K562 (cell line): ENCODE measurements around the gene PITX1. TPM values are rescaled to one million over a fixed set of nuclear protein-coding genes. Genes with fewer than 3 reads are reported as not detected.

Experiments used
- ATAC-seq: fragments of 200-7000 bp; cut with Tn5 transposase; 3 replicates; pipeline ENCODE4 v1.9.1; 2020; ENCODE audit warnings: moderate library complexity
- BruUV-seq: library from RNA; stranded (reverse); fragments of 400-500 nt; replicated peaks from 2 replicates; lab custom pipeline; 2021; lab: Mats Ljungman, UMichigan
- CTCF ChIA-PET: fragments of 300-600 bp; formaldehyde crosslinking; extraction: SDS; loops from one replicate; lab custom pipeline; 2021; ENCODE audit warnings: low intra/inter-chr PET ratio; lab: Yijun Ruan, JAX
- POLR2A ChIA-PET: fragments of 300-600, 350-650 bp; sonication (Branson Sonifier 250); formaldehyde crosslinking; extraction: SDS; loops from one replicate; lab custom pipeline; 2021; ENCODE audit warnings: antibody characterized with exemption, inconsistent platforms; lab: Yijun Ruan, JAX
- DNase-seq, 4 experiments: peaks; one replicate each; pipeline versions ENCODE4 v3.0.0 to v3.0.0-alpha.2; 2011 to 2018; ENCODE audit warnings: low spot score in 3 of 4, mixed read lengths in 3 of 4; ENCODE audit errors: extremely low read depth in 1 of 4
- FAIRE-seq: peaks from 2 replicates; lab custom pipeline; 2011; peaks lifted over from hg19 to GRCh38; lab: Jason Lieb, UNC
- H2AFZ ChIP-seq: 2 replicates; pipeline ENCODE4 v1.6.0; 2011; ENCODE audit warnings: low read depth, low read length, control low read depth, inconsistent platforms
- H3K27ac ChIP-seq: fragments of 200-600 bp; 3 replicates; pipeline ENCODE4 v1.8.0; 2011; ENCODE audit warnings: low read depth, mild to moderate bottlenecking, control low read depth, inconsistent platforms, low read length, moderate library complexity, mixed read lengths; ENCODE audit errors: extremely low read depth
- H3K27me3 ChIP-seq, 2 experiments: fragments of 300-600 bp in 1 of 2; 2 replicates in 1 of 2; 3 replicates in 1 of 2; pipeline versions ENCODE4 v1.6.0 to v1.8.0; 2011; ENCODE audit warnings: inconsistent platforms in 2 of 2, low read length in 2 of 2, mild to moderate bottlenecking in 1 of 2, mixed read lengths in 1 of 2, moderate library complexity in 1 of 2; ENCODE audit not compliant: control insufficient read depth in 2 of 2, insufficient read depth in 2 of 2
- H3K36me3 ChIP-seq: fragments of 300-600 bp; 3 replicates; pipeline ENCODE4 v1.8.0; 2011; ENCODE audit warnings: mild to moderate bottlenecking, low read length, inconsistent platforms; ENCODE audit not compliant: control insufficient read depth, insufficient read depth
- H3K4me1 ChIP-seq, 2 experiments: fragments of 200-600 bp in 1 of 2; replicated peaks in 1 of 2; 2 replicates in 1 of 2; 3 replicates in 1 of 2; pipeline versions ENCODE4 v1.5.1 to v1.8.0; 2011; ENCODE audit warnings: inconsistent platforms in 2 of 2, low read length in 2 of 2, mild to moderate bottlenecking in 1 of 2, mixed read lengths in 1 of 2, moderate library complexity in 1 of 2; ENCODE audit not compliant: control insufficient read depth in 2 of 2, insufficient read depth in 2 of 2
- H3K4me2 ChIP-seq: 2 replicates; pipeline ENCODE4 v1.6.1; 2011; ENCODE audit warnings: low read length, control low read depth, inconsistent platforms, mixed read lengths; ENCODE audit not compliant: insufficient read depth
- H3K4me3 ChIP-seq: fragments of 200-600 bp; sonication (generic), shearing (Covaris generic); 2 replicates; pipeline ENCODE4 v1.5.1; 2016; ENCODE audit warnings: control low read depth, inconsistent platforms
- H3K79me2 ChIP-seq: fragments of 200-600 bp; 3 replicates; pipeline ENCODE4 v1.8.0; 2011; ENCODE audit warnings: low read length, inconsistent platforms; ENCODE audit not compliant: control insufficient read depth, insufficient read depth
- H3K9ac ChIP-seq, 2 experiments: 2 replicates each; pipeline versions ENCODE4 v1.6.0 to v1.6.1; 2011; ENCODE audit warnings: low read depth in 2 of 2, low read length in 2 of 2, control low read depth in 1 of 2, inconsistent platforms in 1 of 2, mild to moderate bottlenecking in 1 of 2, mixed read lengths in 1 of 2; ENCODE audit not compliant: insufficient read depth in 1 of 2
- H3K9me1 ChIP-seq: one replicate; pipeline ENCODE4 v1.6.0; 2011; ENCODE audit warnings: inconsistent platforms, mild to moderate bottlenecking, low read length, moderate library complexity; ENCODE audit not compliant: control insufficient read depth, insufficient read depth
- H3K9me3 ChIP-seq: replicated peaks from 2 replicates; pipeline ENCODE4 v1.5.1; 2011; ENCODE audit warnings: low read depth, low read length, inconsistent platforms; ENCODE audit not compliant: control insufficient read depth, insufficient read depth
- H4K20me1 ChIP-seq: replicated peaks from 2 replicates; pipeline ENCODE4 v1.6.1; 2011; ENCODE audit warnings: low read length, inconsistent platforms, mixed read lengths; ENCODE audit not compliant: control insufficient read depth, insufficient read depth
- NELFE ChIP-seq: IDR thresholded peaks from 2 replicates; pipeline ENCODE4 v1.6.1; 2011; ENCODE audit warnings: mild to moderate bottlenecking; ENCODE audit not compliant: insufficient read depth, insufficient read length
- SLC30A9 ChIP-seq: fragments of 250-450 bp; sonication (Bioruptor Pico); IDR thresholded peaks from 2 replicates; pipeline ENCODE4 v1.8.0; 2022; ENCODE audit warnings: mild to moderate bottlenecking, moderate library complexity
- TFAM ChIP-seq: fragments of 250-450 bp; sonication (Bioruptor Pico); conservative IDR thresholded peaks from 2 replicates; pipeline ENCODE4 v1.5.0; 2021; ENCODE audit warnings: mild to moderate bottlenecking, moderate library complexity
- WGBS: fragments of 100-300 bp; shearing (Covaris generic); methylation state at CpG from one replicate; pipeline ENCODE4 v1.1.6; 2016; ENCODE audit warnings: low coverage, mixed read lengths; ENCODE audit not compliant: insufficient coverage; ENCODE audit errors: missing lambda C conversion rate; 5-methylcytosine and 5-hydroxymethylcytosine counted together
- in situ Hi-C: fragments of 300-500 bp; cut with MboI; formaldehyde crosslinking; loops from 4 replicates; pipeline ENCODE4 v1.15.0; 2018; ENCODE audit warnings: inconsistent platforms, mixed read lengths
- intact Hi-C: fragments of 100-400 bp; cut with micrococcal nuclease; formaldehyde crosslinking; loops from 2 replicates; pipeline ENCODE4 v1.14.2; 2022
- polyA plus RNA-seq, 8 experiments: library from polyadenylated mRNA; depleted of rRNA in 4 of 8; stranded (reverse) in 5 of 8; unstranded in 3 of 8; fragments of >200 nt; fragmentation: Nextera tagmentation in 2 of 8; fragmentation: Illumina TruSeq in 1 of 8; extraction: Ambion mirVana in 2 of 8; extraction: Trizol in 1 of 8; gene quantifications; 2 replicates each; pipeline versions ENCODE4 v1.2.1 to v1.2.3, GENCODE V29; 2011 to 2014; ENCODE audit warnings: inconsistent platforms in 1 of 8, missing spikeins in 1 of 8
- total RNA-seq, 7 experiments: library from RNA; depleted of rRNA in 6 of 7; stranded (reverse); fragments of >200 nt in 6 of 7; fragmentation: Illumina TruSeq in 2 of 7; extraction: Trizol in 2 of 7; gene quantifications; 2 replicates each; pipeline versions ENCODE4 v1.2.1 to v1.2.3, GENCODE V29; 2011 to 2021; ENCODE audit warnings: low replicate concordance in 1 of 7
- TF ChIP-seq, protein P1 (sequence below): fragments of 250-450 bp; sonication (Bioruptor Pico); IDR thresholded peaks from 2 replicates; pipeline ENCODE4 v1.8.0; 2021; ENCODE audit warnings: moderate library complexity, mild to moderate bottlenecking, inconsistent platforms
- TF ChIP-seq, protein P2 (sequence below): fragments of 450-650 bp; IDR thresholded peaks from 2 replicates; pipeline ENCODE4 v1.6.1; 2016; ENCODE audit warnings: mild to moderate bottlenecking

PITX1 gene
- total and polyA plus RNA-seq, 9 of the 15 experiments (the other 6 are each of a cell fraction or from before 2014, with no cell fraction given): 0.13 to 88.2 (median 24.9) TPM

DNA sequence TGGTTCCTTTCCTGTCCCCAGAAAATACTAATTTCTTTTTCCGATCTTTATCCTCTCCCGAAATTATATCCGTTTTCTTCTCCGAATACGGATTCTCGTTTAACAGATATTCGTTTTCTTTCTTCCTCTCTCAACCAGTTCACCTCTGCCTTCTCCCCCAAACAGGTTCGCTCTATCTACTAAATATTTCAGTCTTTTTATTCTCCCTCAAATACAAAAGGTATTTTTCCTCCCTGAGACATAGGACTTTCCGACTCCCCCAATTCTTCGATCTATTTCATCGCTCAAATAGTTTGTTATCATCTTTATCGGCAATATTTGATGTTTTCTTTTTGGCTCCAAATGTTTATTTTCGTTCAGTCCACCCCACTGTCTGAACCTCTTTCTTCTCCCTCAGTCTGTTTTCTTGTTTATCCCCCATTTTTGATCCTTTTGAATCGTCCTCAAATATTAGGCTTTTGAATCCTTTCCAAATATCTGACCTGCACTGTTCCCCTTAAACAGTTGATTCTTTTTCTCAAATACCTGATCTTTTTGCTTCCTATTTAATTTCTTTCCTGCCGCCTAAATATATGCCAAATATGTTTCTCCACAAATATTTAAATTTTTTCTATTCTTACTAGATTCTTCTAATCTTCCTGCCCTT, 4.4 kb downstream of the PITX1 start:
- peaks cover 8 to 68% of the 10 kb centered on the region in 2 experiments; a peak in 4 of 5 replicates for H3K4me1 ChIP-seq
- no peak overlapping the region for H3K4me2 ChIP-seq
- no peak for ATAC-seq
- TF ChIP-seq TFAM (CRISPR knock-in tag): no peak
- no peak for TF ChIP-seq NELFE
- TF ChIP-seq SLC30A9: no peak
- TF ChIP-seq, protein P1, sequence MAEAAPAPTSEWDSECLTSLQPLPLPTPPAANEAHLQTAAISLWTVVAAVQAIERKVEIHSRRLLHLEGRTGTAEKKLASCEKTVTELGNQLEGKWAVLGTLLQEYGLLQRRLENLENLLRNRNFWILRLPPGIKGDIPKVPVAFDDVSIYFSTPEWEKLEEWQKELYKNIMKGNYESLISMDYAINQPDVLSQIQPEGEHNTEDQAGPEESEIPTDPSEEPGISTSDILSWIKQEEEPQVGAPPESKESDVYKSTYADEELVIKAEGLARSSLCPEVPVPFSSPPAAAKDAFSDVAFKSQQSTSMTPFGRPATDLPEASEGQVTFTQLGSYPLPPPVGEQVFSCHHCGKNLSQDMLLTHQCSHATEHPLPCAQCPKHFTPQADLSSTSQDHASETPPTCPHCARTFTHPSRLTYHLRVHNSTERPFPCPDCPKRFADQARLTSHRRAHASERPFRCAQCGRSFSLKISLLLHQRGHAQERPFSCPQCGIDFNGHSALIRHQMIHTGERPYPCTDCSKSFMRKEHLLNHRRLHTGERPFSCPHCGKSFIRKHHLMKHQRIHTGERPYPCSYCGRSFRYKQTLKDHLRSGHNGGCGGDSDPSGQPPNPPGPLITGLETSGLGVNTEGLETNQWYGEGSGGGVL (CRISPR knock-in tag): no peak
- TF ChIP-seq, protein P2, sequence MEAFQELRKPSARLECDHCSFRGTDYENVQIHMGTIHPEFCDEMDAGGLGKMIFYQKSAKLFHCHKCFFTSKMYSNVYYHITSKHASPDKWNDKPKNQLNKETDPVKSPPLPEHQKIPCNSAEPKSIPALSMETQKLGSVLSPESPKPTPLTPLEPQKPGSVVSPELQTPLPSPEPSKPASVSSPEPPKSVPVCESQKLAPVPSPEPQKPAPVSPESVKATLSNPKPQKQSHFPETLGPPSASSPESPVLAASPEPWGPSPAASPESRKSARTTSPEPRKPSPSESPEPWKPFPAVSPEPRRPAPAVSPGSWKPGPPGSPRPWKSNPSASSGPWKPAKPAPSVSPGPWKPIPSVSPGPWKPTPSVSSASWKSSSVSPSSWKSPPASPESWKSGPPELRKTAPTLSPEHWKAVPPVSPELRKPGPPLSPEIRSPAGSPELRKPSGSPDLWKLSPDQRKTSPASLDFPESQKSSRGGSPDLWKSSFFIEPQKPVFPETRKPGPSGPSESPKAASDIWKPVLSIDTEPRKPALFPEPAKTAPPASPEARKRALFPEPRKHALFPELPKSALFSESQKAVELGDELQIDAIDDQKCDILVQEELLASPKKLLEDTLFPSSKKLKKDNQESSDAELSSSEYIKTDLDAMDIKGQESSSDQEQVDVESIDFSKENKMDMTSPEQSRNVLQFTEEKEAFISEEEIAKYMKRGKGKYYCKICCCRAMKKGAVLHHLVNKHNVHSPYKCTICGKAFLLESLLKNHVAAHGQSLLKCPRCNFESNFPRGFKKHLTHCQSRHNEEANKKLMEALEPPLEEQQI: 0 out of 2 replicates have a peak, but pooled peaks have one; percentile 23
- TF ChIP-seq, all 486 proteins: peak for 1
- H3K36me3 ChIP-seq: peaks cover 53% of the 10 kb centered on the region
- CTCF ChIA-PET: no interaction called here
- H2AFZ ChIP-seq: no peak overlapping the region
- no peaks in the 10 kb centered on the region for H3K27me3 ChIP-seq
- no peaks in the 10 kb centered on the region for H3K9me1 ChIP-seq
- peaks cover 10% of the 10 kb centered on the region; the same call in 1 of the 2 replicates for H4K20me1 ChIP-seq
- BruUV-seq: TSS peak; percentile 18
- no peak for DNase-seq
- FAIRE-seq: no peak
- intact Hi-C loops (loop anchor here (5.0 kb wide), 2 partner anchors 68 to 163 kb away; no protein-coding TSS in a partner anchor), in situ Hi-C loops (no loop called here)
- H3K79me2 ChIP-seq: peaks cover 70% of the 10 kb centered on the region
- 0 out of 3 replicates have a peak overlapping the region, but pooled peaks have one; percentile 25 for H3K27ac ChIP-seq
- no peak overlapping the region for H3K9ac ChIP-seq
- no peak overlapping the region for H3K4me3 ChIP-seq
- no peaks in the 10 kb centered on the region; the same call in 1 of the 2 replicates for H3K9me3 ChIP-seq
- POLR2A ChIA-PET: interaction anchor here (0.6 kb wide), 1 partner anchor 103 kb away, joined by 3 read pairs; no protein-coding TSS in a partner anchor
- WGBS: 94% methylated on average over 14 of the region's 15 CpGs
